HepG2 (cell line): ENCODE data around the gene SGIP1.

Experiments
- CTCF ChIP-seq: sonication (generic); formaldehyde crosslinking; IDR thresholded peaks from 2 replicates; pipeline ENCODE4 v1.5.0; 2020; ENCODE audit warnings: mild to moderate bottlenecking, missing genetic modification reagents, moderate library complexity
- GPBP1L1 ChIP-seq: sonication (generic); formaldehyde crosslinking; IDR thresholded peaks from 2 replicates; pipeline ENCODE4 v1.5.0; 2020; ENCODE audit warnings: mild to moderate bottlenecking, missing genetic modification reagents
- POLR2AphosphoS5 ChIP-seq: IDR thresholded peaks from 2 replicates; pipeline ENCODE4 v1.6.1; 2012; ENCODE audit warnings: low read depth, low read length
- RFX5 ChIP-seq: IDR thresholded peaks from 2 replicates; pipeline ENCODE4 v1.6.1; 2011; ENCODE audit warnings: low read depth, low read length, improper control_type of control experiment
- ZNF230 ChIP-seq: sonication (generic); formaldehyde crosslinking; IDR thresholded peaks from 2 replicates; pipeline ENCODE4 v1.4.0; 2020; ENCODE audit warnings: mild to moderate bottlenecking, missing genetic modification reagents

- TF ChIP-seq ZNF230 (CRISPR knock-in tag) (no peak), GPBP1L1 (no peak), CTCF (CRISPR knock-in tag) (no peak), RFX5 (no peak), POLR2AphosphoS5 (no peak)
These were observed 170.4 kb downstream of the SGIP1 start for GRCh38 chr1:66704177-66704875.
